Smooth muscle cell (in vitro differentiated cells): ENCODE results near the gene PDE6G. TPM values are rescaled to one million over a fixed set of nuclear protein-coding genes. Genes with fewer than 3 reads are reported as not detected.

Source experiments
- DNase-seq: peaks from one replicate; lab custom pipeline; 2025; ENCODE audit not compliant: unreplicated experiment; lab: John Stamatoyannopoulos, UW
- H2AFZ ChIP-seq: fragments of 200-600 bp; sonication (generic); 2 replicates; pipeline ENCODE4 v1.6.0; 2016; ENCODE audit warnings: antibody characterized with exemption, low read depth, mild to moderate bottlenecking
- H3F3A ChIP-seq: fragments of 200-600 bp; sonication (generic); 2 replicates; pipeline ENCODE4 v1.6.0; 2017; ENCODE audit warnings: antibody characterized with exemption, low read depth
- H3K27ac ChIP-seq: fragments of 200-600 bp; sonication (generic); 2 replicates; pipeline ENCODE4 v1.5.1; 2016; ENCODE audit warnings: low read depth, mild to moderate bottlenecking
- H3K27me3 ChIP-seq: fragments of 200-600 bp; sonication (generic); 2 replicates; pipeline ENCODE4 v1.6.1; 2016; ENCODE audit warnings: low read depth, mild to moderate bottlenecking
- H3K36me3 ChIP-seq: fragments of 200-600 bp; sonication (generic); 2 replicates; pipeline ENCODE4 v1.5.1; 2016; ENCODE audit warnings: low read depth
- H3K4me1 ChIP-seq: fragments of 200-600 bp; sonication (generic); 2 replicates; pipeline ENCODE4 v1.5.1; 2016; ENCODE audit warnings: low read depth
- H3K4me2 ChIP-seq: fragments of 200-600 bp; sonication (generic); 2 replicates; pipeline ENCODE4 v1.6.0; 2016; ENCODE audit warnings: mild to moderate bottlenecking
- H3K4me3 ChIP-seq: fragments of 200-600 bp; sonication (generic); 2 replicates; pipeline ENCODE4 v1.5.1; 2016; ENCODE audit warnings: mild to moderate bottlenecking
- H3K79me2 ChIP-seq: fragments of 200-600 bp; sonication (generic); 2 replicates; pipeline ENCODE4 v1.6.0; 2016; ENCODE audit warnings: low read depth, mild to moderate bottlenecking
- H3K9ac ChIP-seq: fragments of 200-600 bp; sonication (generic); 2 replicates; pipeline ENCODE4 v1.6.0; 2016; ENCODE audit warnings: low read depth
- H3K9me3 ChIP-seq: fragments of 200-600 bp; sonication (generic); replicated peaks from 2 replicates; pipeline ENCODE4 v1.5.1; 2016; ENCODE audit warnings: low read depth
- H4K20me1 ChIP-seq: fragments of 200-600 bp; sonication (generic); 2 replicates; pipeline ENCODE4 v1.6.0; 2016; ENCODE audit warnings: low read depth
- WGBS: methylation state at CpG from one replicate; pipeline ENCODE4 v1.1.7; 2016; ENCODE audit warnings: low lambda C conversion rate; 5-methylcytosine and 5-hydroxymethylcytosine counted together
- polyA plus RNA-seq: library from polyadenylated mRNA; unstranded; fragments of >200 nt; fragmentation: Nextera tagmentation; extraction: Ambion mirVana; gene quantifications from 2 replicates; pipeline ENCODE4 v1.2.1, GENCODE V29; 2016
- total RNA-seq: library from RNA; depleted of rRNA; stranded (reverse); fragments of >200 nt; gene quantifications from 2 replicates; pipeline ENCODE4 v1.2.3, GENCODE V29; 2014
- TF ChIP-seq, protein P1 (sequence below): fragments of 200-600 bp; sonication (generic); IDR thresholded peaks from 2 replicates; pipeline ENCODE4 v1.5.1; 2017; ENCODE audit warnings: borderline replicate concordance, mild to moderate bottlenecking, antibody characterized with exemption; ENCODE audit not compliant: insufficient read depth, poor library complexity, severe bottlenecking

PDE6G gene
- total and polyA plus RNA-seq, 2 experiments from 2014 or later, result 3.2 to 14.5 TPM

DNA sequence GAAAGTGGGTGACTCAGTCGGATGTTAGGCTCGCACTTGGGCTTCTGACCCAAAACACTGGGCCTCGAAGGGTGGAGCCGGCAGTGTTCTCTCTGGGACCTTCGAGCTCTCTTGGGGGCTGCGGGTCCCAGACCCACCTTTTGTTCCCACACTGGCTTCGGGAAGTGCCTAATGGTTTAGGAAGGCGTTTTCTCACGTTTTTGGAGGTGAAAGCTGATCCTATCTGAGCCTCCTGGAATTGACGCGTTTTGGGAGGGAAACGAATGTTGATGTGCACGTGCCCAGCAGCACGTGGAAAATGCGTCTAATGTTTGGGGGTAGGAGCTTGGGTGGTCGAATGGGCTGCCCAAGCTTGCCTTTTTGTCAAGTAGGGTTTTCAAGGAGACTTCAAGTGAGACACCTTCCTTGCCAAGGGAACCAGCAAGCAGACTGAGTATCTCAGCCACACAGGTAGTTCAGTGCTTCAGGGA is 28.1 kb upstream of the PDE6G start:
- Histone ChIP-seq H2AFZ (no peak overlapping the region), H3K4me2 (peak overlapping the region; percentile 95), H3K4me1 (peaks cover 18% of the 10 kb centered on the region), H3K36me3 (no peaks in the 10 kb centered on the region), H3K27me3 (no peaks in the 10 kb centered on the region), H3K9me3 (no peaks in the 10 kb centered on the region), H3K4me3 (peak overlapping the region; percentile 98), H3K27ac (peak overlapping the region; percentile 98), H3F3A (no peaks in the 10 kb centered on the region), H3K9ac (peak overlapping the region; percentile 99), H4K20me1 (peaks cover 55% of the 10 kb centered on the region), H3K79me2 (peaks cover 88% of the 10 kb centered on the region)
- DNase-seq, result no peak
- 16% methylated on average over 16 of the region's 16 CpGs for WGBS
- TF ChIP-seq, protein P1, sequence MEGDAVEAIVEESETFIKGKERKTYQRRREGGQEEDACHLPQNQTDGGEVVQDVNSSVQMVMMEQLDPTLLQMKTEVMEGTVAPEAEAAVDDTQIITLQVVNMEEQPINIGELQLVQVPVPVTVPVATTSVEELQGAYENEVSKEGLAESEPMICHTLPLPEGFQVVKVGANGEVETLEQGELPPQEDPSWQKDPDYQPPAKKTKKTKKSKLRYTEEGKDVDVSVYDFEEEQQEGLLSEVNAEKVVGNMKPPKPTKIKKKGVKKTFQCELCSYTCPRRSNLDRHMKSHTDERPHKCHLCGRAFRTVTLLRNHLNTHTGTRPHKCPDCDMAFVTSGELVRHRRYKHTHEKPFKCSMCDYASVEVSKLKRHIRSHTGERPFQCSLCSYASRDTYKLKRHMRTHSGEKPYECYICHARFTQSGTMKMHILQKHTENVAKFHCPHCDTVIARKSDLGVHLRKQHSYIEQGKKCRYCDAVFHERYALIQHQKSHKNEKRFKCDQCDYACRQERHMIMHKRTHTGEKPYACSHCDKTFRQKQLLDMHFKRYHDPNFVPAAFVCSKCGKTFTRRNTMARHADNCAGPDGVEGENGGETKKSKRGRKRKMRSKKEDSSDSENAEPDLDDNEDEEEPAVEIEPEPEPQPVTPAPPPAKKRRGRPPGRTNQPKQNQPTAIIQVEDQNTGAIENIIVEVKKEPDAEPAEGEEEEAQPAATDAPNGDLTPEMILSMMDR, result no peak

GRCh38 chr17:81683584-81684441 is 27.5 kb upstream of the PDE6G start, which contains the start of the genes ARL16 and HGS:
Gene ARL16 (minus strand): TSS chr17:81683797. CDS start chr17:81683753, 44 bp downstream.
Gene HGS (plus strand): TSS chr17:81684011. CDS start chr17:81684067, 56 bp downstream.
- no peaks in the 10 kb centered on the region for H3K27me3 ChIP-seq
- peak; percentile 91 for DNase-seq
- H3K4me3 ChIP-seq, result peak within 1 kb of the TSS; percentile 98
- WGBS, result under 1% methylated on average over 90 of the region's 112 CpGs
- H3K36me3 ChIP-seq, result no peaks in the 10 kb centered on the region
- H3F3A ChIP-seq, result no peaks in the 10 kb centered on the region
- H3K9ac ChIP-seq, result peak within 1 kb of the TSS; percentile 99
- TF ChIP-seq, protein P1, result no peak
- peak within 1 kb of the TSS; percentile 97 for H3K4me2 ChIP-seq
- H2AFZ ChIP-seq, result peak within 1 kb of the TSS; percentile 91
- H3K79me2 ChIP-seq, result peaks cover 82% of the 10 kb centered on the region
- no peaks in the 10 kb centered on the region for H3K9me3 ChIP-seq
- H4K20me1 ChIP-seq, result peaks cover 48% of the 10 kb centered on the region
- peaks cover 18% of the 10 kb centered on the region for H3K4me1 ChIP-seq
- H3K27ac ChIP-seq, result peak within 1 kb of the TSS; percentile 98

GRCh38 chr17:81683208-81683583 is 26.9 kb upstream of the PDE6G start:
- WGBS, result 2% methylated on average over 36 of the region's 37 CpGs
- no peaks in the 10 kb centered on the region for H3K36me3 ChIP-seq
- peak overlapping the region; percentile 98 for H3K4me3 ChIP-seq
- peaks cover 42% of the 10 kb centered on the region for H4K20me1 ChIP-seq
- DNase-seq, result no peak
- TF ChIP-seq, protein P1, result no peak
- H3K9me3 ChIP-seq, result no peaks in the 10 kb centered on the region
- H3K9ac ChIP-seq, result peak overlapping the region; percentile 98
- peak overlapping the region; percentile 97 for H3K4me2 ChIP-seq
- H3K27ac ChIP-seq, result peak overlapping the region; percentile 98
- peaks cover 76% of the 10 kb centered on the region for H3K79me2 ChIP-seq
- H3K27me3 ChIP-seq, result no peaks in the 10 kb centered on the region
- no peaks in the 10 kb centered on the region for H3F3A ChIP-seq
- H3K4me1 ChIP-seq, result peaks cover 18% of the 10 kb centered on the region
- peak overlapping the region; percentile 91 for H2AFZ ChIP-seq
